H1 (cell line): ENCODE results near the gene BBX. TPM values are rescaled to one million over a fixed set of nuclear protein-coding genes. Genes with fewer than 3 reads are reported as not detected.

Experiments
- CHD1 ChIP-seq: IDR thresholded peaks from 2 replicates; pipeline ENCODE4 v1.6.1; 2012; ENCODE audit warnings: low read depth, low read length, improper control_type of control experiment
- CREB1 ChIP-seq: IDR thresholded peaks from 2 replicates; pipeline ENCODE4 v1.6.1; 2012; ENCODE audit warnings: inconsistent platforms
- E2F6 ChIP-seq: IDR thresholded peaks from 2 replicates; pipeline ENCODE4 v1.6.1; 2012; ENCODE audit warnings: inconsistent platforms
- NANOG ChIP-seq: IDR thresholded peaks from 2 replicates; pipeline ENCODE4 v1.6.1; 2011; ENCODE audit warnings: low read length, low read depth, mild to moderate bottlenecking, inconsistent platforms; ENCODE audit not compliant: insufficient read depth, poor library complexity, severe bottlenecking
- POLR2A ChIP-seq, 2 experiments: IDR thresholded peaks; 1 replicate in 1 of 2; 2 replicates in 1 of 2; pipeline ENCODE4 v1.6.1; 2011; ENCODE audit warnings: low read depth in 2 of 2, low read length in 2 of 2, mild to moderate bottlenecking in 2 of 2; ENCODE audit errors: control extremely low read depth in 1 of 2
- SIN3A ChIP-seq, 2 experiments: IDR thresholded peaks in 1 of 2; conservative IDR thresholded peaks in 1 of 2; 2 replicates each; pipeline ENCODE4 v1.6.1; 2011 to 2012; ENCODE audit warnings: low read length in 2 of 2, improper control_type of control experiment in 1 of 2, low read depth in 1 of 2, mild to moderate bottlenecking in 1 of 2
- polyA plus RNA-seq, 7 experiments: library from polyadenylated mRNA; depleted of rRNA in 3 of 7; stranded (reverse) in 5 of 7; unstranded in 2 of 7; fragments of >200 nt in 5 of 7; fragments of 200-250 nt in 2 of 7; gene quantifications; 1 replicate in 5 of 7; 2 replicates in 1 of 7; 4 replicates in 1 of 7; pipeline versions ENCODE4 v1.2.1 to v1.2.3, GENCODE V29; 2011 to 2013; ENCODE audit warnings: missing spikeins in 2 of 7, mixed read lengths in 2 of 7
- total RNA-seq: library from RNA; stranded (reverse); fragmentation: NEBNext Ultra II Directional; extraction: Animal tissue kit (Norgen Biotek cat#: 25700); gene quantifications from 2 replicates; pipeline ENCODE4 v1.2.1, GENCODE V29; 2021

Gene BBX
- total and polyA plus RNA-seq, 2 of the 8 experiments (the other 6 are each of a cell fraction or from before 2014, with no cell fraction given): 11.0 to 42.5 TPM

GRCh38 chr3:107657971-107658370, 135.2 kb downstream of the BBX start (continued):
- TF ChIP-seq E2F6 (no peak), POLR2A (IDR thresholded peaks at IDR 0.05; ENCODE audit: control extremely low read depth in 1 of 2, low read depth in 2 of 2, low read length in 2 of 2) (no peak), CHD1 (no peak), NANOG (no peak), CREB1 (no peak), SIN3A (conservative IDR thresholded peaks at IDR 0.05 in 1 of 2, IDR thresholded peaks at IDR 0.05 in 1 of 2; ENCODE audit: low read depth in 1 of 2, low read length in 2 of 2) (no peak)
